ENCODE results near the gene SLC9C2. TPM values are rescaled to one million over a fixed set of nuclear protein-coding genes. Genes with fewer than 3 reads are reported as not detected.
A peak's percentile ranks its signal among the peaks of the same experiment; 100 is the strongest.

SLC9C2 gene
- total RNA-seq, 2 experiments from 2014 or later, result not detected

DNA sequence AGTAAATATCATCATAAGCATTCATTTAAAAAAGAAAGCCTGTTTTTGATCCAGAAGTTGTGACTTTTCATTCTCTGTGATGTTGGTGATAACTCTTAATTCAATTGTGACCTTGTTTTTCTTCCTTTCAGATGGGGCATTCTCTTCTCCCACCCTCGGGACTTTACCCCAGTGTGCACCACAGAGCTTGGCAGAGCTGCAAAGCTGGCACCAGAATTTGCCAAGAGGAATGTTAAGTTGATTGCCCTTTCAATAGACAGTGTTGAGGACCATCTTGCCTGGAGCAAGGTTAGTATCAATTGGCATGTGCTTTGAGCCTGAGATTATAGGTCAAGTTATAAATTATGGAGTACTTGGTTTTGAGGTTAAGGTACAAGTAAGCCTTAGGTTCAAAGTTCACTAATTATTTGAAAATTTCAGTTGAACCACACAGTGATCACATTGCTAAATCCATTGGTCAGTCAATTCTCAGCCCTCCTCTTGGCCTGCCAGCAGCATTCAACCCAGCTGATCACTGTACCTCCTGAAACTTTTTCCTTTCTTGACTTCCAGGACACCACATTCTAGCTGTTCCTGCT lies 121.6 kb downstream of the SLC9C2 start:
- ChIA-PET CTCF (no interaction called here), POLR2A (no interaction called here)
- no peak for ATAC-seq (ENCODE audit: poor library complexity)
- H3K9me3 Mint-ChIP-seq, result no peaks in the 10 kb centered on the region
- H3K27me3 Mint-ChIP-seq, result no peaks in the 10 kb centered on the region
- TF ChIP-seq, protein P1, sequence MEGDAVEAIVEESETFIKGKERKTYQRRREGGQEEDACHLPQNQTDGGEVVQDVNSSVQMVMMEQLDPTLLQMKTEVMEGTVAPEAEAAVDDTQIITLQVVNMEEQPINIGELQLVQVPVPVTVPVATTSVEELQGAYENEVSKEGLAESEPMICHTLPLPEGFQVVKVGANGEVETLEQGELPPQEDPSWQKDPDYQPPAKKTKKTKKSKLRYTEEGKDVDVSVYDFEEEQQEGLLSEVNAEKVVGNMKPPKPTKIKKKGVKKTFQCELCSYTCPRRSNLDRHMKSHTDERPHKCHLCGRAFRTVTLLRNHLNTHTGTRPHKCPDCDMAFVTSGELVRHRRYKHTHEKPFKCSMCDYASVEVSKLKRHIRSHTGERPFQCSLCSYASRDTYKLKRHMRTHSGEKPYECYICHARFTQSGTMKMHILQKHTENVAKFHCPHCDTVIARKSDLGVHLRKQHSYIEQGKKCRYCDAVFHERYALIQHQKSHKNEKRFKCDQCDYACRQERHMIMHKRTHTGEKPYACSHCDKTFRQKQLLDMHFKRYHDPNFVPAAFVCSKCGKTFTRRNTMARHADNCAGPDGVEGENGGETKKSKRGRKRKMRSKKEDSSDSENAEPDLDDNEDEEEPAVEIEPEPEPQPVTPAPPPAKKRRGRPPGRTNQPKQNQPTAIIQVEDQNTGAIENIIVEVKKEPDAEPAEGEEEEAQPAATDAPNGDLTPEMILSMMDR (IDR thresholded peaks at IDR 0.05), result no peak
- Histone ChIP-seq H3K4me1 (ENCODE audit: insufficient read depth, low read length) (peaks cover 13% of the 10 kb centered on the region), H3K27ac (ENCODE audit: low read depth in 1 of 2, low read length in 2 of 2) (no peak overlapping the region), H3K36me3 (ENCODE audit: insufficient read depth, low read length) (peaks cover 48% of the 10 kb centered on the region), H3K27me3 (ENCODE audit: control insufficient read depth in 1 of 2, insufficient read depth in 2 of 2, low read length in 2 of 2) (no peaks in the 10 kb centered on the region), H3K4me3 (ENCODE audit: low read length) (no peak overlapping the region), H3K9me3 (ENCODE audit: control insufficient read depth in 1 of 2, insufficient read depth in 1 of 2, low read length in 2 of 2) (no peaks in the 10 kb centered on the region)
- H3K36me3 Mint-ChIP-seq (ENCODE audit: low read depth), result peaks cover 74% of the 10 kb centered on the region
- intact Hi-C loops (cut with DNase I, micrococcal nuclease), result loop anchor here in 1 of 2 experiments (2.0 to 10.0 kb wide), 3 partner anchors 234 to 1636 kb away; partner anchors contain the start of genes DNM3 and KLHL20
- no peak for DNase-seq
- peak overlapping the region; percentile 13 for H3K27ac Mint-ChIP-seq
- peak overlapping the region; percentile 5 for H3K4me3 Mint-ChIP-seq
- H3K4me1 Mint-ChIP-seq (ENCODE audit: low read depth), result peaks cover 35% of the 10 kb centered on the region

DNA sequence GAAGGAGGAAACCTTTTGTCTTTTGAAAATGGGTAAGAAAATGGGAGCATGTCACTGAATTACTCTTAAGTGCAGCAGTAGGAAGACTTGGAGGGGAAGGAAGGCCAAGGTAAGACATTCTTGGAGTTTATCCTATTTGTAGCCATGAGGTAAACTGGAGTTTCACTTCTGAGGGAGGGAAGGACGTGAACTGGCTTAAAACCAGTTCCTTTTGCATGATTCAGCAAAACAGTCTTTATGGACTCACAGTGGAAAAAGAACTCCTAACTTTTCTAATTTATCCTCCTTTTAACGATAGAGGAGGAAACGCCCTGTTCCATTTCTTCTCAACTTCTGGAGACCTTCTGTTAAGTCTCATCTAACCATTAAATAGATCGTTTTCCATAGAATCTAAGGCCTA lies 123.2 kb downstream of the SLC9C2 start:
- Mint-ChIP-seq H3K4me1 (ENCODE audit: low read depth) (peaks cover 51% of the 10 kb centered on the region), H3K36me3 (ENCODE audit: low read depth) (peaks cover 57% of the 10 kb centered on the region), H3K9me3 (no peaks in the 10 kb centered on the region), H3K27ac (peak overlapping the region; percentile 82), H3K27me3 (no peaks in the 10 kb centered on the region), H3K4me3 (peak overlapping the region; percentile 90)
- Histone ChIP-seq H3K27ac (ENCODE audit: low read depth in 1 of 2, low read length in 2 of 2) (no peak overlapping the region), H3K4me1 (ENCODE audit: insufficient read depth, low read length) (peaks cover 29% of the 10 kb centered on the region), H3K9me3 (ENCODE audit: control insufficient read depth in 1 of 2, insufficient read depth in 1 of 2, low read length in 2 of 2) (no peaks in the 10 kb centered on the region), H3K4me3 (ENCODE audit: low read length) (no peak overlapping the region), H3K36me3 (ENCODE audit: insufficient read depth, low read length) (peaks cover 34% of the 10 kb centered on the region), H3K27me3 (ENCODE audit: control insufficient read depth in 1 of 2, insufficient read depth in 2 of 2, low read length in 2 of 2) (no peaks in the 10 kb centered on the region)
- ATAC-seq (ENCODE audit: poor library complexity) (no peak), DNase-seq (no peak)
- intact Hi-C loops (cut with DNase I, micrococcal nuclease), result loop anchor here in 1 of 2 experiments (1.0 to 10.0 kb wide), 9 partner anchors 49 to 1635 kb away; partner anchors contain the start of genes DNM3, GAS5, KLHL20 and SUCO
- CTCF ChIA-PET, result no interaction called here
- TF ChIP-seq, protein P1 (IDR thresholded peaks at IDR 0.05), result no peak
- POLR2A ChIA-PET, result no interaction called here

DNA sequence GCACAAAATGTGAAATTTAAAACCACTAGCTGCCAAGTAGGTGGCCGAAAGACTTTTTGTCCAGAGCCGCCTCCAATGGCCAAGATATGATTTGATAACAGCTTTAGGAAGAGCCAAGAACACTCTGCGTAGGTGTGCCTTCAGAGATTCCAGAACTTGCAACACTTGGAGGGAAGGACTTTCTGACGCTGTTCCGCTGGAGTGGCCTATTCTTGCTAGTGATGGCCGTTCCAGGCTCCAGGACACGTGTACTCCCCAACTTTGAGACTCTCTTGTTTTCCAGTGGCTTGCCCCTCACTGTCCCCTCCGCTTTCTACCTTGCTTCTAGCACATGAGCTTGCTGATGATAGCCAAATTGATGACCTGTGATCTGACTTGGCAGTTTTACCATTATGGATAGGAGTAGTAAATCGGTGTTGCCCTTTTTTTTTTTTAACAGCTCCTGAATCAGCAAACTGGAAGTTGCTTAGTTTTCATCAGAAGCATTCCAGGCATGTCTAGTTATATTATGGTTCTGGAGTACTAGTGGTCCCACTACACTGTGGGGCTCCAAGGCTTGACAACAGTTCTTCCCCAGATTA lies 124.7 kb downstream of the SLC9C2 start:
- no peaks in the 10 kb centered on the region for H3K27me3 ChIP-seq (ENCODE audit: control insufficient read depth in 1 of 2, insufficient read depth in 2 of 2, low read length in 2 of 2)
- Mint-ChIP-seq H3K27ac (peak overlapping the region; percentile 82), H3K4me1 (ENCODE audit: low read depth) (peaks cover 66% of the 10 kb centered on the region), H3K27me3 (no peaks in the 10 kb centered on the region), H3K36me3 (ENCODE audit: low read depth) (peaks cover 55% of the 10 kb centered on the region), H3K9me3 (no peaks in the 10 kb centered on the region), H3K4me3 (peak overlapping the region; percentile 90)
- no peak for ATAC-seq (ENCODE audit: poor library complexity)
- H3K4me3 ChIP-seq (ENCODE audit: low read length), result peak overlapping the region; percentile 84
- H3K27ac ChIP-seq (ENCODE audit: low read depth in 1 of 2, low read length in 2 of 2), result no peak overlapping the region
- CTCF ChIA-PET, result interaction anchor here (2.9 kb wide), 1 partner anchor 48 kb away, joined by 14 read pairs; no protein-coding TSS in a partner anchor
- H3K36me3 ChIP-seq (ENCODE audit: insufficient read depth, low read length), result peaks cover 21% of the 10 kb centered on the region
- intact Hi-C loops (cut with DNase I, micrococcal nuclease), result loop anchor here in 1 of 2 experiments (2.0 to 5.0 kb wide), 5 partner anchors 345 to 946 kb away; partner anchors contain the start of genes GAS5, SUCO and ZBTB37
- TF ChIP-seq, protein P1 (IDR thresholded peaks at IDR 0.05), result no peak
- no peaks in the 10 kb centered on the region for H3K9me3 ChIP-seq (ENCODE audit: control insufficient read depth in 1 of 2, insufficient read depth in 1 of 2, low read length in 2 of 2)
- POLR2A ChIA-PET, result interaction anchor here (0.7 to 3.9 kb wide), 8 partner anchors 8 to 946 kb away, joined by 3 to 36 read pairs (median 6); partner anchors contain the start of genes CENPL, DARS2, KLHL20 and SUCO
- DNase-seq, result peak in 2 of 14 experiments; percentile 17 to 25
- H3K4me1 ChIP-seq (ENCODE audit: insufficient read depth, low read length), result peaks cover 32% of the 10 kb centered on the region
